ENCODE data around the gene COQ8B.
"Not testable (repeated sequence)": the region's sequence is repeated elsewhere in the genome, so short reads cannot be mapped to it uniquely, and the experiment has no call there.

The COQ8B gene

DNA sequence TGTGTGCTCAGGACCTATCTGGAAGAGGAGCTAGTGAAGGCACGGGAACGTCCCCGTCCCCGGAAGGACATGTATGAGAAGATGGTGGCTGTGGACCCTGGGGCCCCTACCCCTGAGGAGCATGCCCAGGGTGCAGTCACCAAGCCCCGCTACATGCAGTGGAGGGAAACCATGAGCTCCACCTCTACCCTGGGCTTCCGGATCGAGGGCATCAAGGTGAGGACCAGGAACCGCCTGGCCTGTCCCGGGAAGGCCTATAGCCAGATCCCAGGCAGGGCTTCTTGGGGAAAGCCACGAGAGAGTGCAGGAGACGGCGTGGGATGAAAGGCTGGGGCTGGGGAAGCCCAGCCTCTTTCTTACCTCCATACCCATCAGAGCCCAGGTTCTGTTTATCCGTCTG, 16.5 kb upstream of the COQ8B start:
- H3K9me3 ChIP-seq (ENCODE audit: control insufficient read depth in 2 of 2, low read length in 2 of 2) = no peaks in the 10 kb centered on the region
- peaks cover 40 to 57% of the 10 kb centered on the region in 2 donors for H3K36me3 ChIP-seq (ENCODE audit: control insufficient read depth in 2 of 2, insufficient read depth in 2 of 2, low read length in 2 of 2)
- peaks cover 2 to 5% of the 10 kb centered on the region in 2 donors for H3K4me1 ChIP-seq (ENCODE audit: control insufficient read depth in 2 of 2, insufficient read depth in 2 of 2, low read length in 2 of 2)
- H3K4me3 ChIP-seq (ENCODE audit: low read length in 2 of 2) = no peak overlapping the region
- H3K9ac ChIP-seq (ENCODE audit: low read depth in 1 of 2, low read length in 2 of 2) = no peak overlapping the region
- H3K27me3 ChIP-seq (ENCODE audit: control insufficient read depth in 2 of 2, insufficient read depth in 2 of 2, low read length in 2 of 2) = no peaks in the 10 kb centered on the region
- no peak overlapping the region for H3K27ac ChIP-seq (ENCODE audit: low read depth in 2 of 2, low read length in 2 of 2)

DNA sequence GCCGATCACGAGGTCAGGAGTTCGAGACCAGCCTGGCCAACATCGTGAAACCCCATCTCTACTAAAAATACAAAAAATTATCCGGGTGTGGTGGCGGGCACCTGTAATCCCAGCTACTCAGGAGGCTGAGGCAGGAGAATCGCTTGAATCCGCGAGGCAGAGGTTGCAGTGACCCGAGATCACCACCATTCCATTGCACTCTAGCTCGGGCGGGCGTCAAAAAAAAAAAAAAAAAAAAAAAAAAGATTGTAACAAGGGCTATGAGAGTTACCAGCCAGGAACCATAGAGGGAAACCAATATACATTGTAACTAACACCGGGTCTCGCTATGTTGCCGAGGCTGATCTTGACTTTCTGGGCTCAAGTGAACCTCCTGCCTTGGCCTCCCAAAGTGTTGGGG, 15.6 kb upstream of the COQ8B start:
- H3K9me3 ChIP-seq (ENCODE audit: control insufficient read depth in 2 of 2, low read length in 2 of 2); H3K27ac ChIP-seq (ENCODE audit: low read depth in 2 of 2, low read length in 2 of 2); H3K27me3 ChIP-seq (ENCODE audit: control insufficient read depth in 2 of 2, insufficient read depth in 2 of 2, low read length in 2 of 2); H3K4me1 ChIP-seq (ENCODE audit: control insufficient read depth in 2 of 2, insufficient read depth in 2 of 2, low read length in 2 of 2); H3K9ac ChIP-seq (ENCODE audit: low read depth in 1 of 2, low read length in 2 of 2); H3K4me3 ChIP-seq (ENCODE audit: low read length in 2 of 2): not testable (repeated sequence)
- peaks cover 35 to 60% of the 10 kb centered on the region in 2 donors for H3K36me3 ChIP-seq (ENCODE audit: control insufficient read depth in 2 of 2, insufficient read depth in 2 of 2, low read length in 2 of 2)

GRCh38 chr19:40730065-40730464, 13.4 kb upstream of the COQ8B start:
- H3K9ac ChIP-seq (ENCODE audit: low read depth in 1 of 2, low read length in 2 of 2); H3K27me3 ChIP-seq (ENCODE audit: control insufficient read depth in 2 of 2, insufficient read depth in 2 of 2, low read length in 2 of 2); H3K27ac ChIP-seq (ENCODE audit: low read depth in 2 of 2, low read length in 2 of 2); H3K4me3 ChIP-seq (ENCODE audit: low read length in 2 of 2); H3K9me3 ChIP-seq (ENCODE audit: control insufficient read depth in 2 of 2, low read length in 2 of 2); H3K4me1 ChIP-seq (ENCODE audit: control insufficient read depth in 2 of 2, insufficient read depth in 2 of 2, low read length in 2 of 2): not testable (repeated sequence)
- peaks cover 47 to 59% of the 10 kb centered on the region in 2 donors for H3K36me3 ChIP-seq (ENCODE audit: control insufficient read depth in 2 of 2, insufficient read depth in 2 of 2, low read length in 2 of 2)

DNA sequence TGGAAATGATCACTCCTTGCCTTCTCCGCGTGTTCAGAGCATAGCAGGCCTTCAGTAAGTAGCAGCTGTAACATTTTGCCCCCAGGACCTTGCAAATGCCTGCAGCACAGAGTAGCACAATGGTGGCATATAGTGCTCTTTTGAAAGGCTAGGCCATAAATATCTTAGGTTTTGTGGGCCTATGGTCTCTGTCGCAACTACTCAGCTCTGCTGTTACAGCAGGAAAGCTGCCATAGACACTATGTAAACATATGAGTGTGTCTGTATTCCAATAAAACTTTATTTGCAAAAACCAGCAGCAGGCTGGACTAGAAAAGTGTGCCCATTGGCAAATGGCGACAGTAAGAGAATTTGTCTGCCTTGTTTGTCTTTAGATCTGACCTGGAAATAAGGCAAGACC, 9.6 kb upstream of the COQ8B start:
- no peaks in the 10 kb centered on the region for H3K9me3 ChIP-seq (ENCODE audit: control insufficient read depth in 2 of 2, low read length in 2 of 2)
- H3K9ac ChIP-seq (ENCODE audit: low read depth in 1 of 2, low read length in 2 of 2) = no peak overlapping the region
- H3K4me3 ChIP-seq (ENCODE audit: low read length in 2 of 2) = no peak overlapping the region
- H3K27me3 ChIP-seq (ENCODE audit: control insufficient read depth in 2 of 2, insufficient read depth in 2 of 2, low read length in 2 of 2) = no peaks in the 10 kb centered on the region
- H3K27ac ChIP-seq (ENCODE audit: low read depth in 2 of 2, low read length in 2 of 2) = no peak overlapping the region
- peaks cover 43 to 51% of the 10 kb centered on the region in 2 donors for H3K36me3 ChIP-seq (ENCODE audit: control insufficient read depth in 2 of 2, insufficient read depth in 2 of 2, low read length in 2 of 2)
- H3K4me1 ChIP-seq (ENCODE audit: control insufficient read depth in 2 of 2, insufficient read depth in 2 of 2, low read length in 2 of 2) = peaks cover 0 to under 1% of the 10 kb centered on the region in 2 donors

- Histone ChIP-seq H3K27ac (ENCODE audit: low read depth in 2 of 2, low read length in 2 of 2) (no peak overlapping the region), H3K9me3 (ENCODE audit: control insufficient read depth in 2 of 2, low read length in 2 of 2) (no peaks in the 10 kb centered on the region), H3K27me3 (ENCODE audit: control insufficient read depth in 2 of 2, insufficient read depth in 2 of 2, low read length in 2 of 2) (no peaks in the 10 kb centered on the region), H3K9ac (ENCODE audit: low read depth in 1 of 2, low read length in 2 of 2) (no peak overlapping the region), H3K4me1 (ENCODE audit: control insufficient read depth in 2 of 2, insufficient read depth in 2 of 2, low read length in 2 of 2) (peaks cover 12 to 13% of the 10 kb centered on the region in 2 donors), H3K4me3 (ENCODE audit: low read length in 2 of 2) (no peak overlapping the region), H3K36me3 (ENCODE audit: control insufficient read depth in 2 of 2, insufficient read depth in 2 of 2, low read length in 2 of 2) (peaks cover 30 to 38% of the 10 kb centered on the region in 2 donors)
Observed at GRCh38 chr19:40724855-40725254, 8.2 kb upstream of the COQ8B start.

- no peaks in the 10 kb centered on the region for H3K27me3 ChIP-seq (ENCODE audit: control insufficient read depth in 2 of 2, insufficient read depth in 2 of 2, low read length in 2 of 2)
- H3K9me3 ChIP-seq (ENCODE audit: control insufficient read depth in 2 of 2, low read length in 2 of 2) = no peaks in the 10 kb centered on the region
- no peak overlapping the region for H3K4me3 ChIP-seq (ENCODE audit: low read length in 2 of 2)
- H3K27ac ChIP-seq (ENCODE audit: low read depth in 2 of 2, low read length in 2 of 2) = no peak overlapping the region
- no peak overlapping the region for H3K9ac ChIP-seq (ENCODE audit: low read depth in 1 of 2, low read length in 2 of 2)
- H3K4me1 ChIP-seq (ENCODE audit: control insufficient read depth in 2 of 2, insufficient read depth in 2 of 2, low read length in 2 of 2) = peaks cover 17 to 19% of the 10 kb centered on the region in 2 donors
- H3K36me3 ChIP-seq (ENCODE audit: control insufficient read depth in 2 of 2, insufficient read depth in 2 of 2, low read length in 2 of 2) = peaks cover 30 to 38% of the 10 kb centered on the region in 2 donors
Observed at GRCh38 chr19:40724315-40724714, 7.6 kb upstream of the COQ8B start.

DNA sequence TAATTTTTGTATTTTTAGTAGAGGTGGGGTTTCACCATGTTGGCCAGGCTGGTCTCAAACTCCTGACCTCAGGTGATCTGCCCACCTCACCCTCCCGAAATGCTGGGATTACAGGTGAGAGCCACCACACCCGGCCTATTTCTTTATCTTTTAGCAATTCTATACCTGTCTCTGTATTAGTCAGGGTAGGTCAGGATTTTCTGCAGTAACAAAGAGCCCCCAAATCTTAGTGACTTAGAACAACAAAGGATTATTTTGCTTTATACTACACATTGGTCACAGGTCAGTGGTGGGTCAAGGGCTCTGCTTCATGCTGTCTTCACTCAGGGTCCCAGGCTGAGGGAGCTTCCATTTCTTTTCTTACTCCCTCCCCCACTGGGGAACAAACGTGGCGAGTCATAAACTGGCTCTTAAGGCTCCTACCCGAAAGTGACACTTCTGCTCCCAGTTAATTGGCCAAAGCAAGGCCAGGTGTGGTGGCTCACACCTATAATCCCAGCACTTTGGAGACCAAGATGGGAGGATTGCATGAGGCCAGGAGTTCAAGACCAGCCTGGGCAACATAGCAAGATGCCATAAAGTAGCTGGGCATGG, 7.1 kb upstream of the COQ8B start:
- H3K4me1 ChIP-seq (ENCODE audit: control insufficient read depth in 2 of 2, insufficient read depth in 2 of 2, low read length in 2 of 2) = peaks cover 23% of the 10 kb centered on the region in 2 donors
- H3K9me3 ChIP-seq (ENCODE audit: control insufficient read depth in 2 of 2, low read length in 2 of 2) = no peaks in the 10 kb centered on the region
- no peaks in the 10 kb centered on the region for H3K27me3 ChIP-seq (ENCODE audit: control insufficient read depth in 2 of 2, insufficient read depth in 2 of 2, low read length in 2 of 2)
- H3K4me3 ChIP-seq (ENCODE audit: low read length in 2 of 2) = no peak overlapping the region
- H3K27ac ChIP-seq (ENCODE audit: low read depth in 2 of 2, low read length in 2 of 2) = no peak overlapping the region
- H3K9ac ChIP-seq (ENCODE audit: low read depth in 1 of 2, low read length in 2 of 2) = no peak overlapping the region
- H3K36me3 ChIP-seq (ENCODE audit: control insufficient read depth in 2 of 2, insufficient read depth in 2 of 2, low read length in 2 of 2) = peaks cover 30 to 35% of the 10 kb centered on the region in 2 donors

DNA sequence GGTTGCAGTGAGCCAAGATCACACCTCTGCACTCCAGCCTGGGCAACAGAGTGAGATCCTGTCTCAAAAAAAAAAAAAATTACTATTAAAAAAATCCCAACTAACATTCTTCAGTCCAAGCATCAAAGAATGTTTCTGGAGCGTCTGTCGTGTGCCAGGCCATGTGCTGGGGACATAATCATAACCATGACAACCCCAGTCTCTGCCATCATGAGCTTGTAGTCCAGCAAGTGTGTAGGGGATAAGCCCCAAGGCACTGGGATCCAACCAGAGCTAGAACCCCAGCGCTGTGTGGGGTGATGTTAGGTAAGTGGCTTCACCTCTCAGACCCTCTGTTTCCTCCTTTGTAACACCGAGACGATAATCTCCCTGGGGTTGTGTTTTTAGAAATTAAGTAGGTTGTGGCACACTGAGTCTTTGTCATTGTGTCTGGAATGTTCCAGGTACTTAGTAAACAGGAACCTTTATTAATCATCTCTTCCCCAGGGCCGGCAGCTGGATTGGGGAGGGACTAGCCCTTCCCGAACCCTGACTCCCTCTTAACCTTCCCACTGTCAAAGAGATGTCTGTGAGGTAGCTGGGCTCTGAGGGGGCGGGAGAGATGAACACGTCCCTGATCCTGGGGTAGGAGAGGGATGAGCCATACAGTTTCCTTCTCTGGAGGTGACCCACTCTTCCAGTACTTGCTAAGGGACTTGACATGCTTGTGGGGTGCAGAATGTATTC, 5.4 kb upstream of the COQ8B start:
- no peak overlapping the region for H3K27ac ChIP-seq (ENCODE audit: low read depth in 2 of 2, low read length in 2 of 2)
- H3K36me3 ChIP-seq (ENCODE audit: control insufficient read depth in 2 of 2, insufficient read depth in 2 of 2, low read length in 2 of 2) = peaks cover 27 to 30% of the 10 kb centered on the region in 2 donors
- no peaks in the 10 kb centered on the region for H3K9me3 ChIP-seq (ENCODE audit: control insufficient read depth in 2 of 2, low read length in 2 of 2)
- peaks cover 34 to 36% of the 10 kb centered on the region in 2 donors for H3K4me1 ChIP-seq (ENCODE audit: control insufficient read depth in 2 of 2, insufficient read depth in 2 of 2, low read length in 2 of 2)
- no peaks in the 10 kb centered on the region for H3K27me3 ChIP-seq (ENCODE audit: control insufficient read depth in 2 of 2, insufficient read depth in 2 of 2, low read length in 2 of 2)
- no peak overlapping the region for H3K9ac ChIP-seq (ENCODE audit: low read depth in 1 of 2, low read length in 2 of 2)
- H3K4me3 ChIP-seq (ENCODE audit: low read length in 2 of 2) = no peak overlapping the region

- H3K9me3 ChIP-seq (ENCODE audit: control insufficient read depth in 2 of 2, low read length in 2 of 2) = no peaks in the 10 kb centered on the region
- H3K36me3 ChIP-seq (ENCODE audit: control insufficient read depth in 2 of 2, insufficient read depth in 2 of 2, low read length in 2 of 2) = peaks cover 20 to 24% of the 10 kb centered on the region in 2 donors
- H3K4me1 ChIP-seq (ENCODE audit: control insufficient read depth in 2 of 2, insufficient read depth in 2 of 2, low read length in 2 of 2) = peaks cover 39 to 40% of the 10 kb centered on the region in 2 donors
- peak overlapping the region in 1 of 2 donors; percentile 50 for H3K9ac ChIP-seq (ENCODE audit: low read depth in 1 of 2, low read length in 2 of 2)
- peak overlapping the region; percentile 96 to 99 for H3K27ac ChIP-seq (ENCODE audit: low read depth in 2 of 2, low read length in 2 of 2)
- H3K4me3 ChIP-seq (ENCODE audit: low read length in 2 of 2) = peak overlapping the region in 1 of 2 donors; percentile 41
- H3K27me3 ChIP-seq (ENCODE audit: control insufficient read depth in 2 of 2, insufficient read depth in 2 of 2, low read length in 2 of 2) = no peaks in the 10 kb centered on the region
Observed at GRCh38 chr19:40721140-40721486, 4.4 kb upstream of the COQ8B start.

DNA sequence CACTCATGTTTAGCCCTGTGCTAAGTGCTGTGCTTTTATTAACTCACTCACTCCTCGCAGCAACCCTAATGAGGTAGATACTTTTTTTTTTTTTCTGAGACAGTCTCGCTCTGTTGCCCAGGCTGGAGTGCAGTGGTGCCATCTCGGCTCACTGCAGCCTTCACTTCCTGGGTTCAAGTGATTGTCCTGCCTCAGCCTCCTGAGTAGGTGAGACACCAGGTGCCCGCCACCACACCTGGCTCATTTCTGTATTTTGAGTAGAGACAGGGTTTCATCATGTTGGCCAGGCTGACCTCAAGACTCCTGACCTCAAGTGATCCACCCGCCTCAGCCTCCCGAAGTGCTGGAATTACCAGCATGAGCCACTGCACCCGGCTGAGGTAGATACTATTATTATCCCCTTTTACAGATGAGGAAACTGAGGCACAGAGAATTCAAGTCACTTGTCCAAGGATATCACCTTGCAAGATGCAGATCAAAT, 2.8 kb upstream of the COQ8B start:
- H3K27ac ChIP-seq (ENCODE audit: low read depth in 2 of 2, low read length in 2 of 2) = peak overlapping the region; percentile 96 to 99
- H3K4me3 ChIP-seq (ENCODE audit: low read length in 2 of 2) = peak overlapping the region; percentile 75 to 94
- peaks cover 10 to 11% of the 10 kb centered on the region in 2 donors for H3K36me3 ChIP-seq (ENCODE audit: control insufficient read depth in 2 of 2, insufficient read depth in 2 of 2, low read length in 2 of 2)
- no peaks in the 10 kb centered on the region for H3K9me3 ChIP-seq (ENCODE audit: control insufficient read depth in 2 of 2, low read length in 2 of 2)
- H3K9ac ChIP-seq (ENCODE audit: low read depth in 1 of 2, low read length in 2 of 2) = peak overlapping the region; percentile 92 to 99
- H3K4me1 ChIP-seq (ENCODE audit: control insufficient read depth in 2 of 2, insufficient read depth in 2 of 2, low read length in 2 of 2) = peaks cover 52 to 54% of the 10 kb centered on the region in 2 donors
- no peaks in the 10 kb centered on the region for H3K27me3 ChIP-seq (ENCODE audit: control insufficient read depth in 2 of 2, insufficient read depth in 2 of 2, low read length in 2 of 2)
